HG03520 (cell line): ENCODE results near the gene GNGT2.

ENCODE experiments used
- ATAC-seq: cut with Tn5 transposase; IDR thresholded peaks from one replicate; pipeline ENCODE4 v1.9.1; 2021; ENCODE audit warnings: mild to moderate bottlenecking, moderate library complexity; ENCODE audit not compliant: unreplicated experiment

Gene GNGT2

DNA sequence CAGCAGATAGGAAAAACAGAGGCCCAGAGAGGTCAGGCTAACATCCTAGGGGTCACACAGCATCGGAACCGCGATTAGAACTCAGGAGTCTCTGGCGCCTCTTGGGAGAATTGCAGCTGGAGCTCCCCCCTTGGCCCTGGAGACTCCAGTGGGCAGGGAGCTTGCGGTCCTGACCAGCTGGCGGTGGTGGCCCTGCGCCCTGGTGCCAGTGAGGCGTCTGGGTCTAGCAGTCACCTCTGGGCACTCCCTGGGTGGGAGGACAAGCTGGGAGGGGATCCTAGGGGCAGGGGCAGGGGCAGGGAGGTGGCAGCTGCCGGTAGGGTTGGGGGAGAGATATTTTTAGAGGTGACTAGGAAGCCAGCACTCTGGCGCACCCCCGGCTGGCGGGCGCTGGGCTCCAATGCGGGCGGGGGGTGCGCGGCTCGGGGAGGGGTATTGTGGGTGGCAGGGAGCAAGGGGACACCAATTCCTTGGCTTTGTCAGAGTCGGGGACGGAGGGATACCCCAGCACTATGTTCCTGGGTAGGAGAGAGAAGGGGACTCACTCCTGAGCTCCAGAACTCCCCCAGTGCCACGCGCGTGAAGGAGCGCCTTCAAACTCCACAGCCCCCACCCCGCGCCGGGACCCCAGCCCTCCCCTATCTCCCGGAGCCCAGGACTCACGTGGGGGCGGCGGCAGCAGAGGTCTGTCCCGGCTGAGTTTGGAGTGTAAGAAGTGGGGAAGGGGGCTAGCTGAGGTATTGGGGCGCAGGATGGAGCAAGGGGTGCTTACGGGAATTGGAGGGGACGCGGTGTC lies 19.6 kb upstream of the GNGT2 start:
- ATAC-seq, result no peak

DNA sequence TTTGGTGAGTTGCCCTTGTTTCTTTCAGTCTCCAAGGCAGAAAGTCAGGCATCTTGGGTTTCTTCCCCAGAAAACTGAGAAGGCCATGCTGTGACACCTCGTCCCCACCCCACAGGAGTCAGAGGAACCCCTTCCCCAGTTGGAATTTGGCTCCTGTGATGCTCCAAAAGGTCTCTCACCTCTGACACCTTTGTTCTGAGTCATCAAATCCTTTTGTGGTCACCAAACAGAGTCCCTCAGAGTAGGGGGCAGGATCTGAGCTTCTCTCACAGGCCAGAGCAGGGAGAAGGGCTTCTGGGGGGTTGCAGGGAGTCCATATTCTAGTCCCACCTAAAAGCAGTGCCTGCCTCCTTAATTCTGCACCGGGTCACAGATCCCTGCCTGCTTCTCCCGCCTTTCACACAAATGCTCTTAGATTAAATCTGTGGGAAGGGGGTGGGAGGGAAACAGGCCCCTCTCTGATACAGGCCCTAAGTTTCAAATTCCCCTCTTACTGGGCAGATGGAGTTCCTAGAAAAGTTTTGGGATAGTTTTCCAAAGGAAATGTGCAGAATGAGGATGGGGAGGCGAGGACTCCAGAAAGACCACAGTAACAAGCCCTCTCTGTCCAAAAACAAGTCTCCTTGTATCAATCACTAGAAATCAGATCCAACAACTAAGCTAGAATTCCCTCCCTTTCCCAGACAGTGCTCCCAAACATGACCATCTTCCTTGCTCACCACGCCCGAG lies 18.9 kb upstream of the GNGT2 start:
- no peak for ATAC-seq

DNA sequence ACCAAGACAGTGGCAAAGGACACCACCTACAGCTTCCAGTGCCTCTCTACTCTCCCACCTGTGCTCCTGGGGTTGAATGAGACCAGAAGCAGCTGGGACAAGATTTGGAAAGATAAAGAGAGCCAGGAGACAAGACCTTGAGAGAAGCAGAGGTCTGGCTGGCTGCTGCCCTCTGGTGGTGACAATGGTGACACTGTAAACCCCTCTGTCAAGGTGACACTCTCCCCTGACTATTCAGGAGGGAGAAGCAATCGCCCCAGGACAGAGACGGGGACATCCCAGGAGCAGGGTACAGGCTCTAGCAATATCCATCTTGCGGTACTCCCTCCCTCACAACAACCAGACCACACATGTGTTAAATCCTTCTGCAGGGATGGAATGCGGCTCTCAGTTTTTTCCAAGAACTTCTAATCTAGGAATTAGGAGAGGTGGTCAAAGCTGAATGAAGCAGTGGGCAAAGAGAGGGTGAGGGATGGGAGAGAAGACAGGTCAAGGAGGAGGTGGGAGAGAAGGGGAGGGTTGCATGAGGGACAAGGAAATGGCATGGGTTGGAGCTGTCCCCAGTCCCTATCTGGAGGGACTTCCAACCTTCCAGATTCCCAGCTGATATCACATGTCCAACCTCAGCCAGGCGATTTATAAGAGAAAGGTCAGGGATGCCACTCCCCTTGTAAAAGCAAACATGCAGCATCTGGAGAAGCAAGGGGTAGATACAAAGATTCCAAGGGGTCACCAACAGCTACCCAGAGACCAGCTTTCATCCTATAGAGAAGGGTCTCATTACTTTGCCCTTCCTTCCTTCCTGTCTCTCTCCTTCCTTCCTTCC lies 17.3 kb upstream of the GNGT2 start:
- no peak for ATAC-seq

DNA sequence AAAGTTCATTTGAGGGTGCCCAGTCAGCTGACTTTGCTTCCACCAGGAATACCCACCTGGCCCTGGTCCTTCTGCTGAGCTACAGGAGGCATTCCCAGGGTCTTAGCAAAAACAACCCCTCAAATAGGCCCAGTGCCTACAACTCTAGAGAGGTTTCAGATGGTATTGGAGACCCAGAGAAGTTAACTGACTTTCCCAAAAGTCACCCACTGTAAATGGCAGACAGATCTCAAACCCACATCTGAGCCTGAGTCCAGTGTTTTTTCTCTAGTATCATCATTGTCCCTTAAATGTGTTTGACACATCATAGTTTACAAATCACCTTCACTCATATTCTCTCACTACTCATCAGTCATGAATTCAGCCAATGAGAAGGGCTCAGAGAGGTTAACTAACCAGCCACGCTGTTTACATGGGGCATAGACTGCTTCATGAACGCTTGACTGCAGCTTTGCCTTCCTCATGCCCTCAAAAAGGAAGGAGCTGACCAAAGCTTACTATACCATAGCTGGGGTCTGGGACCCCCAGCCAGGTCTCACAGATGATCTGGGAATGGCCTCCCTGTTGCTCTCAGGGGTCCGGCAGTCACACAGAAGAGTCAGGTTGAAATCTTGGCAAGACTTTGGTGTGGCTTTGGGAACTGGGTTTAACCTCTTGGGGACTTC lies 16.5 kb upstream of the GNGT2 start:
- ATAC-seq, result no peak

DNA sequence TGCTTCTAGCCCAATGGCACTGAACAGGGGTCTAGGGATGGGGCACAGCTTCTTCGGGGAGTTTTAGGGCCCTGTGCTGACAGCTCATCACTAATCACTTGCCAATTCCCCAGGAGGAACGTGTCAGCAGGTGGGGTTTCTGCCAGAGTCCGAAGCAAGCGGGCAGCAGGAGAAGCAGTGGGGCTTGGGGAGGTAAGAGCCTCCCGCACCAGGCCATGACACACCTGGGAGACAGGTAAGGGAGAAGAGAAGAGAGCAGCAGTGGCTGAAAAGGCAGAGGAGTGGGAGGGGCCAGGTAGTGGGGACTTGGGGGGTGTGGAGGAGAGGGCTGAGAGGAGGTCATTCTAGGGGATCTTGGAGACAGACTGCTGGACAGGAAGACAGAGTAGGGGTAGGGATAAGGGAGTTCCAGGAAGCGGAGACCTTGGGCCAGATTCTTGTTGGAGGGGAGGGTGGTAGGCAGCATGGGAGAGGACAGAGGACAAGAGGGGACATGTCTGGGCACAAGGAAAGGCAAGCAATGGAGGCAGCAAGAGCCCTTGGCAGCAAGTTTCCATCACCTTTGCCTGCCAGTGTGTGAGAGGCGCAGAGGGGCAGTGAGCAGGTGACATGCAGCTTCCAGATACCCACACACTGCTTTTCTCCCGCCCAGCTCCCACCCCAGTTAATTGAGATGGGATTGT lies 15.3 kb upstream of the GNGT2 start:
- ATAC-seq, result no peak

DNA sequence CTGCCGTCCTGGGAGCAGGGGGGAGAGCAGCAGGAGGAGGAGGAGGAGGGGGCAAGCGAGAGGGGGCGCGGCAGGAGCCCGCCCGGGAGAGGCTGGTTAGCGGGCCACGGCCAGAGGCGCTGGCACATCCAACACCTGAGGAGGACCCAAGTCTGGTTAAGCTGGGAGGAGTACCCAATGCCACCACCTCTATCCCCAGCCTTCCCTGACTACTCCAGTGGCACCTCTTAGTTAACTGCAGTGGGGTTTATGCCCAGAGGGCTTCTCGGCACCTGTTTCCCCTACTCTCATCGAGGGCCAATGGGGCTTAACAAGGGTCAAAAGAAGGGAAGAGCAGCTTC lies 14.6 kb upstream of the GNGT2 start:
- no peak for ATAC-seq

DNA sequence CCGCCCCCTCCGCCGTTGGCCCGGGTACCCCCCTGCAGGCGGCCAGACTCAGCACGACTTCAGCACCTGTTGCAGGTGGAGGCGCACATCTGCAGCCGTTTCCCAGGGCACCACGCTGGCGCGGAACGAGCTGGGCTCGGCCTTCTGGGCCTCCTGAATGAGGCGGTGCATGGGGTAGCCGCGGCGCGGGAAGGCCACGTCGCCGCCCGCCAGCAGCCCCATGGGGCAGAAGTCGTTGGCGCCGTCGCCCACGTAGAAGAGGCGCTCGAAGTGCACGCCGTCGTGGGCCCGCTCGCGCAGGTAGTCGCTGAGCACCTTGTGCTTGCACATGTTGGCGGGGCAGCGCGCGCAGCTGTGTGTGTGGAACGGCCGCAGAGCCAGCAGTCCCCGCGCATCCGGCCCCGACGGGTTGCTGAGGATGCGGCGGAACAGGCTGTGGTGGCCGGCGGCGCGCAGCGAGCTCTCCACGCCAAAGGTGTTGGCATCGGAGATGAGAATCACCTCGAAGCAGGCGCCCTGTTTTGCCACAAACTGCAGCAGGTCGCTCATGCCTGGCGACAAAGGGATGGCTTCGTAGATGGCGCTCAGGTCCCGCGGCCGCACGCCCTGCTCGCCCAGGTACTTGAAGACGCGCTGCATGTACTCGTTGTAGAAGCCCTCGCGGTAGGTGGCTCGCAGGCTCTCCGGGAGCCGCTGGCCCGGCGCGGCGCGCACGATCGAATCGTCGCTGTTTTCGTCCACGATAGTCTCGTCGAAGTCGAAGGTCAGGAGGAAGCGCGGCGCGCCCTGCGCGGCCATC lies 14.0 kb upstream of the GNGT2 start:
- no peak for ATAC-seq

DNA sequence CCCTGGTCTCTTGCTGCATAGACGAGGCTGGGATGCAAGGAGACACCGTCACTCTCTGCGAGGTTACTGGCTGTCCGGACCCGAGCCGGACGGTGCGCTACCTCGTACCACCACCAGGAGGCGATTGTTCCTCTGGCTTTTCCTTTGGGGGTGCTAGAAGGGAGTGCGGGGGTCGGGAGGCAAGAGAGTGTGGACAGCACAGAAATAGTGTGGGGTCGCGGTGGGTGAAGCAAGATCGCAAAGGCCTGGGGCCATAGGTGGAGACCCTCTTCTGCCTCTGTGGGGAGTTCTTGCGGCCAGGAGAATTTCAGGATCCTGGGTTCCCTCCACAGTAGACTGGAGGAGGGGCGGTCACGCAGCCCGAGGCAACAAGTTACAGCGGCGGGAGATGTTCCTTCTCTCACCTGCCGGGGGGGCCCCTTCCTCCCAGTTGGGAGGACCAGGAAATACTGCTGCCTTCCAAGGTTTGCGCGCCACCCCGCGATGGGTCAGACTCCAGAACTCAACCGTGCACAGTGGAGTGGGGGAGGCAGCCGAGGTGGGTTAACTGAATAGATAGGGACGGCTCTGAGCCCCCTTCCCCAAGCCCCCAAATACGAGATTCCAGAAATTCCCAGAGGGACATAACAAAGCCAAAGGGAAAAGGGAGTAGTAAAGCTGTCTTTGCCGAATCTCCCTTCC lies 13.3 kb upstream of the GNGT2 start:
- ATAC-seq, result no peak

DNA sequence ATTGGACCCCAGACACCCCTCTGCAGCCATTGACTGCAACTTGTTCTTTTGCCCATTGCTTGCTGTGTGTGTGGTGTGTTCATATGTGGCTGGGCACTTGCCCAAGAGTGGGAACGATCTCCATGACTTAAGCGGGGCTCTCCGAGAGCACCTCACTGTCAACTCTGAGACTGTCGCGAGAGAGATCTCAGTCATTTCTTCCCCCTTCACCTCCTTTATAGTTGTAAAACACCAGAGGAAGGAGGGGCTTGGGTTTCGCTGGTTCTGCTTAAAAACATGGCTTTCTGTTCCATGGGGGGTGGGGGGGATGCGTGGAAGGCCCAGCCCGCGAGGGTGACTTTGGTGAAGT lies 12.8 kb upstream of the GNGT2 start:
- no peak for ATAC-seq

DNA sequence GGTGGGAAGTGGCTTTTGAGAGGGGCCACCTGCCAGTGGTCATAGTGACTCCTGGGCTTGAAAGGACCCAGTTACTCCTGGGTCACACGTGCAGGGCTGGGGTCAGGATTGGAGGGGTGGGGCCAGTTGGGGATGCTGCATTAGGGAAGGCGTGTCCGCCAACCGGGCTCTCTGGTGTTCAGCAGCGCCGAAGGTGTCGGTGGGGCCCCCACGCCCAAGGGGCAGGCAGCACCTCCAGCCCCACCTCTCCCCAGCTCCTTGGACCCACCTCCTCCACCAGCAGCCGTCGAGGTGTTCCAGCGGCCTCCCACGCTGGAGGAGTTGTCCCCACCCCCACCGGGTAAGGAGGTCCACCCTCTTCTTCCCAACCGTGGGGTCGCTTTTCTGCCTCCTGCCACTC lies 9.6 kb upstream of the GNGT2 start:
- no peak for ATAC-seq

DNA sequence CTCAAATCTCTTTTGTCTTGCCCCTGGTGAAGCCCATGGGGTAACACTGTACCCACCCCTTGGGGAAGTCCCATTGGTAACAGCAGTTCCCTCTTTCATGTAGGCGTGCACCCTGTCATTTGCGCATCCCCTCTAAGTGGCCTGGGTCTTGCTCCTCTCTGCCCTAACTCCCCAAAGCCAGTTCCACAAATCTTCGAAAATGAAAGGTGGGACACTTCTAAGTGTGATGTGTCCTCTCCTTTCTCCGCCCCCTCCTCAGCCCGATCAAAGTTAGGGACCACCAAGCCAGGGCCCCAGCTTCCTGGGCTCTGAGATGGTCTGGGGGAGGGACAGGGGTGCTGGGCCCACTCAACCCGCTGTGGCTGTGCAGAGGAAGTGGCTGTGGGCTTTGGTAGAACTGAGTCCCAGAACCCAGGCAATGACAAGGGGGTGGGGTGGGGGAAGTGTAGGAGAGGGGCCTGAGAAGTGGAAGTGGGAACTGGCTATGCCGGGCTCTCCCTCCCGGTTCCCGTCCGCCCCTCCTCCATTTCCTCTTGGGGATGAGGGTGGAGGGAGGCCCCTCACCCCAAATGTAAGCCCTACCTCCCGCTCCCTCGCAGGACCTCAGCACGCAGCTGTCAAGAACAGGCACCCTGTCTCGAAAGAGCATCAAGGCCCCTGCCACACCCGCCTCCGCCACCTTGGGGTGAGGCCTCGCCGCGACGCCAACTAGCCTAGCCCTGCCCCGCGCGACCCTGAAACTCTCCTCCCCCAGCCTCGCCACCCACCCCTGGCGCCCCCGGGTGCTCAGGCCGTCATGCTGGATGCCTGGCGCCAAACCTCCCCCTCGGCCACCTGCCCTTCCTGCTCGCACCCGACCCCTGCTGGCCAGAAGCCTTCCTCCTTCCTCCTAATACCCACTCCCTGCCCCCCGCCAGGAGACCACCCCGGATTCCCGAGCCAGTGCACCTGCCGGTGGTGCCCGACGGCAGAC lies 8.9 kb upstream of the GNGT2 start:
- no peak for ATAC-seq

DNA sequence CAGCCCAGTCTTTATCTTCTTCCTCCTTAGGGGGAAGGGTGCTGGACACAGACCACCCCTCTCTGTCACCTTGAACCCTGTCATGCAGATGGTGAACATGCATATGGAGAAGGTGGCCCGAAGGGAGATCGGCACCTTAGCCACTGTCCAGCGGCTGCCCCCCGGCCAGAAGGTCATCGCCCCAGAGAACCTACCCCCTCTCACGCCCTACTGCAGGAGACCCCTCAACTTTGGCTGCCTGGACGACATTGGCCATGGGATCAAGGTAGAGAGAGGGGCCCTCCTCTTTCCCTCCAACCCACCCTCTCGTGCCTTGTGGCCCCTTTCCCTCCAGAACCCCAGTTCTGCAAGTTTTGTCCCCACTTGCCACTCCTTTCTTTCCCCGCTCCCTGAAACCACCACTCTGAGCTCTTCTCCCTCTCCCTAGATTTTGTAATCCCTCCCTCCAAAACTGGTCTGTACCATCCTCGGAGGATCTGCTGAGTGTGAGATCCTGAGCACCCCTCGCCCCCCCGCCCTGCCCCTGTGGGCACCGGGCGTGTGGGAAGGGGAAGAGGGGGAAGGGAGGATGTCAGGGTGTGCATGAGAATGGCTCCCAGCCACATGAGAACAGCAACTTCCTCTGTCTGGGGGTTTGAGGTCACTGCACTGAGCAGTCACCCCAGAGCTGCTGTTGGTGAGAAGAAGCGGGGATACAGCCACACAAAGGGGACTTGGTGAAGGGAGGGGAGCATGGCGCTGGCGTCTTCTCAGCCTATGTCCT lies 7.5 kb upstream of the GNGT2 start:
- ATAC-seq, result peak; percentile 40

DNA sequence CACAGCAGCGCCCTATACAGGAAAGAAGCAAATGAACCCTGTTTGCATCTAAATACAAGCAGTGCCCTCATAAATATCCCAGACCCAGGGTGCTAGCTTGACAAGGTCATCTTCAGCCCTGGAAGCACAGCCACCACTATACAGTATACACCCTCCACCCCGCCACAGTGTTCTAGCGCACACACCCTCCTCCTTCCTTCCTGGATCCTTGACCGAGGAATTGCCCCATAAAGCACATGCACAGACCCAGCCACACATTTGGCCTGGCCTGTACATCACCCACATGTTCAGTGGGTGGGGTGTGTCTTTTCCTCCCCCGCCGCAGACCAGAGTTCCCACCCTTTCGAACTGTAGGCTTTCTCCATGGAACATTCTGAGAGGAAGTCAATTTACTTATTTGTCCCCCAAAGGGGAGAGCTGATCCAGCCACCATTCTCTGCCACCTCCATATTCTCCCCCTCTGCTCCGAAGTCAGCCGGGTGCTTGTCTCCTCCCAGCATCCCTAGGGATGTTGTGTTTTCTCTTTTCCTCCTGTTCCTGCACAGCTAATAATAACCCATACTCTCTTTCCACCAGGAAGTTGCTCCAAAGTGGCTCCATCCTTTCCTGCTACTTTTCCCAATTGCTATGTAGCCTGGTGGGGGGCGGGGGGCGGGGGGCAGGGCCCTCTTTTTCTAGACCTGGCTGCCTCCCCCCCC lies 6.7 kb upstream of the GNGT2 start:
- ATAC-seq, result no peak

DNA sequence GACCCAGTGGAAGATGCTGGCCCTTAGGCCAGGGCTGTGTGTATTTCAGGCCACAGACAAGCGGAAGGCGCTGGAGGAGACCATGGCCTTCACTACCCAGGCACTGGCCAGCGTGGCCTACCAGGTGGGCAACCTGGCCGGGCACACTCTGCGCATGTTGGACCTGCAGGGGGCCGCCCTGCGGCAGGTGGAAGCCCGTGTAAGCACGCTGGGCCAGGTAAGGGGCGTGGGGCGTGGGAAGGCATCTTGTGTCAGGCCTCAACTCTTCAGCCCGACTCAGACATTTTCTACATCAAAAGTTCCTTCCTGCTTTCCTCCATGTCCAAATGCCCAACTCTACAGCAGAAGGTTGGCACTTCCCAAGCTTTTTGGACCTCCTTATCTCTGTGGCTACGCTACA lies 6.1 kb upstream of the GNGT2 start:
- no peak for ATAC-seq

DNA sequence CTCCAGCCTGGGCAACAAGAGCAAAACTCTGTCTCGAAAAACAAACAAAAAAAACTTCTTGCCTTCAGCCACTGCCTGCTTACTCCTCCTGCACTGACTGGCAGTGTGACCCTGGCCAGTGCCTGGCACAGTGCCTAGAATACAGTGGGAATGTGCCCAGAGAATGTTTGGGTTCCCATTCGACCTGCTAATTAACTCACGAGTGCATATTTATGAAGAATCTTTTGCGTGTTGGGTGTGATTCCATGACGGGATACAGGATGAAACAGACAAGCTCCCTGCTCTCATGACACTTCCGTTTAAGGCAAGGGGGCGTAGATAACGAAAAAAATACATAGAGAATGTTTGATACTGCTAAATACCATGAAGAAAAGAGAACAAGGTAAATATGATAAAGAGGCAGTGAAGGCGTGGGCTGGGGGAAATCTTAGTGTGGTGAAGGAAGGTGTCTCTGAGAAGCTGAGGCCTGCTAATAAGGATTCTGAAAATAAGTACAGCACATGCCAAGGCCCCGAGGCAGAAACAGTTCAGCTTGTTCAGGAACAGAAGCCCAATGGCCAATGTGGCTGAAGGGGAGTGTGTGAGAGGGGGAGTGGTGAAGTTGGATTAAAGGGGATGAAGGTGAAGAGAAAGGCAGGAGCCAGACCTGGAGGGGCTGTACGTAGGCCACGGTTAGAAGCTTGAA lies 4.4 kb upstream of the GNGT2 start:
- no peak for ATAC-seq

DNA sequence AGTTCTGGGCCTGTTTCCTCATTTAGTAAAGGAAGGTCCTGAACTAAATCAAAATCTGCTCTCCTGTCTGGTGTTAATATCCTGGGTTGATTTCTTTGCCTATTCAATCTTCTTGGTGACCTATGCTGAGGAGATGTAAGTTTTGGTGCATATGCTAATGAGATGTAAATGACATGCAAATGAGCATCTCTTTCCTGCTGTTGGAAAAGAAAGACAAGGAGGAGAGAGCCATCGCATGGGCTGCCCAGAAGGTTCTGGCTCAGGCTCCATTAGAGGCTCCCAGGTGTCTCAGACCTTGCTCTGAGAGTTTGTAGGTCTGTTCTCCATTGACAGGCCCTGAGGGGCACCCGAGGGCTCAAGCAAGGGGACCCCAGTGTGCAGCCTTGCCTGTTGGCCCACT lies 3.5 kb upstream of the GNGT2 start:
- ATAC-seq, result no peak
